ENCODE measurements around the gene ATOH8.

GRCh38 chr2:85713836-85714235, 40.0 kb upstream of the ATOH8 start:
- TF ChIP-seq YY1 (IDR thresholded peaks at IDR 0.05; ENCODE audit: low read depth) (no peak), EP300 (IDR thresholded peaks at IDR 0.05; ENCODE audit: borderline replicate concordance) (no peak), MAX (IDR thresholded peaks at IDR 0.05) (no peak), REST (IDR thresholded peaks at IDR 0.05; ENCODE audit: low read depth) (no peak), EGR1 (IDR thresholded peaks at IDR 0.05) (no peak), NFIC (IDR thresholded peaks at IDR 0.05) (no peak)

Data from Ishikawa (cell line).